Activated CD4-positive, alpha-beta T cell treated with anti-CD3 and anti-CD28 coated beads for 36 hours (primary cell): ENCODE measurements around the gene SLC22A6. TPM values are rescaled to one million over a fixed set of nuclear protein-coding genes. Genes with fewer than 3 reads are reported as not detected.

Source experiments
- ATAC-seq: fragments of 200-7000 bp; cut with Tn5 transposase; one replicate; pipeline ENCODE4 v1.10.0; 2021; ENCODE audit warnings: mild to moderate bottlenecking, moderate library complexity
- CTCF ChIA-PET: fragments of 350-600 bp; sonication (Branson Sonifier 250); formaldehyde crosslinking; loops from one replicate; lab custom pipeline; 2021; ENCODE audit warnings: antibody characterized with exemption; lab: Charles Lee
- POLR2A ChIA-PET: fragments of 350-600 bp; sonication (Branson Sonifier 250); formaldehyde crosslinking; loops from one replicate; lab custom pipeline; 2021; ENCODE audit warnings: antibody characterized with exemption, inconsistent platforms; lab: Charles Lee
- DNase-seq: peaks from one replicate; pipeline ENCODE4 v3.0.0-alpha.2; 2020
- H3K27ac Mint-ChIP-seq: one replicate; pipeline ENCODE4 v1.8.0; 2021; ENCODE audit warnings: mixed read lengths
- H3K27me3 Mint-ChIP-seq: one replicate; pipeline ENCODE4 v1.8.0; 2021; ENCODE audit warnings: mixed read lengths
- H3K36me3 Mint-ChIP-seq: one replicate; pipeline ENCODE4 v1.8.0; 2021; ENCODE audit warnings: low read depth, mixed read lengths
- H3K4me1 Mint-ChIP-seq: one replicate; pipeline ENCODE4 v1.8.0; 2021; ENCODE audit warnings: mixed read lengths
- H3K4me3 Mint-ChIP-seq: one replicate; pipeline ENCODE4 v1.8.0; 2021; ENCODE audit warnings: mild to moderate bottlenecking, moderate library complexity, mixed read lengths
- H3K9me3 Mint-ChIP-seq: one replicate; pipeline ENCODE4 v1.8.0; 2021; ENCODE audit warnings: low read depth, mixed read lengths
- intact Hi-C, 2 experiments: fragments of 100-400 bp; cut with DNase I in 1 of 2; cut with micrococcal nuclease in 1 of 2; formaldehyde crosslinking; loops; one replicate each; pipeline versions ENCODE4 v1.14.2 to v1.15.1; 2022 to 2024; cut with DNase I, micrococcal nuclease
- total RNA-seq, 2 experiments: library from RNA; stranded (reverse); gene quantifications; one replicate each; pipeline ENCODE4 v1.2.3, GENCODE V29; 2021

Gene SLC22A6
- total RNA-seq, 2 experiments from 2014 or later, result not detected

- CTCF ChIA-PET, result no interaction called here
- H3K4me1 Mint-ChIP-seq, result no peaks in the 10 kb centered on the region
- no peaks in the 10 kb centered on the region for H3K9me3 Mint-ChIP-seq
- H3K27me3 Mint-ChIP-seq, result peaks cover 7% of the 10 kb centered on the region
- ATAC-seq (no peak), DNase-seq (no peak)
- POLR2A ChIA-PET, result no interaction called here
- intact Hi-C loops, result no loop called here
- no peaks in the 10 kb centered on the region for H3K36me3 Mint-ChIP-seq
- no peak overlapping the region for H3K27ac Mint-ChIP-seq
- H3K4me3 Mint-ChIP-seq, result no peak overlapping the region
Measured at GRCh38 chr11:62985041-62985750, 429 bp upstream of the SLC22A6 start.

- H3K27ac Mint-ChIP-seq, result no peak overlapping the region
- H3K27me3 Mint-ChIP-seq, result peaks cover 9% of the 10 kb centered on the region
- no peaks in the 10 kb centered on the region for H3K9me3 Mint-ChIP-seq
- no peaks in the 10 kb centered on the region for H3K4me1 Mint-ChIP-seq
- H3K4me3 Mint-ChIP-seq, result no peak overlapping the region
- ATAC-seq (no peak), DNase-seq (no peak)
- POLR2A ChIA-PET, result interaction anchor here (0.5 kb wide), 1 partner anchor 624 kb away, joined by 4 read pairs; no protein-coding TSS in a partner anchor
- CTCF ChIA-PET, result interaction anchor here (1.4 kb wide), 1 partner anchor 78 kb away, joined by 3 read pairs; no protein-coding TSS in a partner anchor
- H3K36me3 Mint-ChIP-seq, result no peaks in the 10 kb centered on the region
- intact Hi-C loops, result no loop called here
Measured at GRCh38 chr11:62983536-62984199, 1.1 kb downstream of the SLC22A6 start.

GRCh38 chr11:62981743-62982142 lies 3.0 kb downstream of the SLC22A6 start:
- ChIA-PET CTCF (interaction anchor here (0.6 to 1.2 kb wide), 2 partner anchors 10 to 42 kb away, joined by 3 read pairs; no protein-coding TSS in a partner anchor), POLR2A (no interaction called here)
- DNase-seq (no peak), ATAC-seq (no peak)
- H3K27ac Mint-ChIP-seq, result no peak overlapping the region
- no peaks in the 10 kb centered on the region for H3K9me3 Mint-ChIP-seq
- no peaks in the 10 kb centered on the region for H3K4me1 Mint-ChIP-seq
- no peaks in the 10 kb centered on the region for H3K36me3 Mint-ChIP-seq
- intact Hi-C loops, result no loop called here
- peaks cover 6% of the 10 kb centered on the region for H3K27me3 Mint-ChIP-seq
- H3K4me3 Mint-ChIP-seq, result no peak overlapping the region

GRCh38 chr11:62980133-62980760 lies 4.5 kb downstream of the SLC22A6 start:
- no peak overlapping the region for H3K27ac Mint-ChIP-seq
- H3K36me3 Mint-ChIP-seq, result no peaks in the 10 kb centered on the region
- ChIA-PET POLR2A (no interaction called here), CTCF (interaction anchor here (0.6 to 1.1 kb wide), 2 partner anchors 73 to 75 kb away, joined by 3 to 4 read pairs; no protein-coding TSS in a partner anchor)
- H3K4me1 Mint-ChIP-seq, result no peaks in the 10 kb centered on the region
- DNase-seq, result peak; percentile 24
- ATAC-seq, result no peak
- no peaks in the 10 kb centered on the region for H3K9me3 Mint-ChIP-seq
- peaks cover 6% of the 10 kb centered on the region for H3K27me3 Mint-ChIP-seq
- intact Hi-C loops, result no loop called here
- no peak overlapping the region for H3K4me3 Mint-ChIP-seq

- CTCF ChIA-PET, result interaction anchor here (0.5 to 2.9 kb wide), 7 partner anchors 15 to 581 kb away, joined by 3 to 36 read pairs (median 3); no protein-coding TSS in a partner anchor
- intact Hi-C loops, result loop anchor here in 1 of 2 experiments (5.0 kb wide), 1 partner anchor 49 kb away; no protein-coding TSS in a partner anchor
- no peaks in the 10 kb centered on the region for H3K9me3 Mint-ChIP-seq
- H3K4me1 Mint-ChIP-seq, result no peaks in the 10 kb centered on the region
- peaks cover 6% of the 10 kb centered on the region for H3K27me3 Mint-ChIP-seq
- DNase-seq, result no peak
- no peak overlapping the region for H3K4me3 Mint-ChIP-seq
- no peak overlapping the region for H3K27ac Mint-ChIP-seq
- H3K36me3 Mint-ChIP-seq, result no peaks in the 10 kb centered on the region
- POLR2A ChIA-PET, result no interaction called here
- ATAC-seq, result peak; percentile 36
Measured at GRCh38 chr11:62976109-62976508, 8.7 kb downstream of the SLC22A6 start.

GRCh38 chr11:62974848-62975522 lies 9.8 kb downstream of the SLC22A6 start:
- Mint-ChIP-seq H3K4me3 (no peak overlapping the region), H3K27ac (no peak overlapping the region), H3K9me3 (no peaks in the 10 kb centered on the region), H3K27me3 (peaks cover 5% of the 10 kb centered on the region), H3K36me3 (no peaks in the 10 kb centered on the region), H3K4me1 (no peaks in the 10 kb centered on the region)
- ATAC-seq, result peak; percentile 73
- ChIA-PET CTCF (interaction anchor here (0.7 to 2.9 kb wide), 7 partner anchors 16 to 207 kb away, joined by 3 to 36 read pairs (median 3); no protein-coding TSS in a partner anchor), POLR2A (interaction anchor here (0.6 to 1.1 kb wide), 2 partner anchors 33 to 81 kb away, joined by 3 read pairs; no protein-coding TSS in a partner anchor)
- DNase-seq, result peak; percentile 59
- intact Hi-C loops, result loop anchor here (1.0 to 5.0 kb wide), 3 partner anchors 48 to 69 kb away; no protein-coding TSS in a partner anchor

GRCh38 chr11:62965574-62965973 lies 19.2 kb downstream of the SLC22A6 start:
- Mint-ChIP-seq H3K4me3 (no peak overlapping the region), H3K27me3 (peaks cover 12% of the 10 kb centered on the region), H3K4me1 (no peaks in the 10 kb centered on the region), H3K9me3 (no peaks in the 10 kb centered on the region), H3K36me3 (no peaks in the 10 kb centered on the region), H3K27ac (no peak overlapping the region)
- ATAC-seq (no peak), DNase-seq (no peak)
- intact Hi-C loops, result no loop called here
- POLR2A ChIA-PET, result no interaction called here
- CTCF ChIA-PET, result interaction anchor here (2.0 kb wide), 1 partner anchor 60 kb away, joined by 7 read pairs; no protein-coding TSS in a partner anchor

GRCh38 chr11:62962391-62962790 lies 22.4 kb downstream of the SLC22A6 start:
- ATAC-seq, result no peak
- no peaks in the 10 kb centered on the region for H3K4me1 Mint-ChIP-seq
- intact Hi-C loops, result no loop called here
- DNase-seq, result no peak
- CTCF ChIA-PET, result interaction anchor here (0.6 to 1.5 kb wide), 5 partner anchors 9 to 157 kb away, joined by 3 to 4 read pairs (median 3); no protein-coding TSS in a partner anchor
- no peak overlapping the region for H3K4me3 Mint-ChIP-seq
- POLR2A ChIA-PET, result no interaction called here
- no peaks in the 10 kb centered on the region for H3K36me3 Mint-ChIP-seq
- H3K27me3 Mint-ChIP-seq, result peaks cover 7% of the 10 kb centered on the region
- no peaks in the 10 kb centered on the region for H3K9me3 Mint-ChIP-seq
- no peak overlapping the region for H3K27ac Mint-ChIP-seq

- H3K4me1 Mint-ChIP-seq, result no peaks in the 10 kb centered on the region
- H3K27ac Mint-ChIP-seq, result no peak overlapping the region
- CTCF ChIA-PET, result no interaction called here
- POLR2A ChIA-PET, result no interaction called here
- ATAC-seq, result no peak
- intact Hi-C loops, result no loop called here
- H3K27me3 Mint-ChIP-seq, result peaks cover 2% of the 10 kb centered on the region
- H3K36me3 Mint-ChIP-seq, result no peaks in the 10 kb centered on the region
- no peaks in the 10 kb centered on the region for H3K9me3 Mint-ChIP-seq
- DNase-seq, result no peak
- H3K4me3 Mint-ChIP-seq, result no peak overlapping the region
Measured at GRCh38 chr11:62961017-62961570, 23.7 kb downstream of the SLC22A6 start.

GRCh38 chr11:62959422-62959980 lies 25.3 kb downstream of the SLC22A6 start:
- intact Hi-C loops, result no loop called here
- Mint-ChIP-seq H3K36me3 (no peaks in the 10 kb centered on the region), H3K4me3 (no peak overlapping the region), H3K27me3 (peaks cover 6% of the 10 kb centered on the region), H3K27ac (no peak overlapping the region), H3K9me3 (no peaks in the 10 kb centered on the region), H3K4me1 (no peaks in the 10 kb centered on the region)
- DNase-seq (no peak), ATAC-seq (no peak)
- ChIA-PET CTCF (interaction anchor here (0.7 kb wide), 1 partner anchor 13 kb away, joined by 3 read pairs; no protein-coding TSS in a partner anchor), POLR2A (no interaction called here)
